NCI-H1092 (cell line): ENCODE data around the gene MAP7.
A peak's percentile ranks its signal among the peaks of the same experiment; 100 is the strongest.
"Not testable (repeated sequence)": the region's sequence is repeated elsewhere in the genome, so short reads cannot be mapped to it uniquely, and the experiment has no call there.

Source experiments
- DNase-seq: peaks from one replicate; lab custom pipeline; 2025; lab: John Stamatoyannopoulos, UW

The MAP7 gene

GRCh38 chr6:136468711-136469110 lies 81.5 kb downstream of the MAP7 start:
- DNase-seq, result no peak

GRCh38 chr6:136467186-136467585 lies 83.0 kb downstream of the MAP7 start:
- DNase-seq, result no peak

- peak; percentile 14 for DNase-seq
Observed at GRCh38 chr6:136466777-136467176, 83.4 kb downstream of the MAP7 start.

- DNase-seq, result no peak
Observed at GRCh38 chr6:136465766-136466303, 84.4 kb downstream of the MAP7 start.

- DNase-seq, result no peak
Observed at GRCh38 chr6:136464874-136465273, 85.3 kb downstream of the MAP7 start.

GRCh38 chr6:136464148-136464547 lies 86.1 kb downstream of the MAP7 start:
- no peak for DNase-seq

- DNase-seq, result no peak
Observed at GRCh38 chr6:136463743-136464142, 86.5 kb downstream of the MAP7 start.

- no peak for DNase-seq
Observed at GRCh38 chr6:136446579-136447187, 103.5 kb downstream of the MAP7 start.

- no peak for DNase-seq
Observed at GRCh38 chr6:136446145-136446544, 104.1 kb downstream of the MAP7 start.

GRCh38 chr6:136445063-136445462 lies 105.2 kb downstream of the MAP7 start:
- DNase-seq, result no peak

GRCh38 chr6:136440203-136440602 lies 110.0 kb downstream of the MAP7 start:
- no peak for DNase-seq

- no peak for DNase-seq
Observed at GRCh38 chr6:136439514-136440190, 110.6 kb downstream of the MAP7 start.

- no peak for DNase-seq
Observed at GRCh38 chr6:136438441-136438840, 111.8 kb downstream of the MAP7 start.

- DNase-seq, result no peak
Observed at GRCh38 chr6:136437246-136437645, 113.0 kb downstream of the MAP7 start.

- no peak for DNase-seq
Observed at GRCh38 chr6:136435101-136435500, 115.1 kb downstream of the MAP7 start.

GRCh38 chr6:136431306-136431705 lies 118.9 kb downstream of the MAP7 start:
- DNase-seq, result not testable (repeated sequence)

GRCh38 chr6:136429264-136430065 lies 120.8 kb downstream of the MAP7 start:
- DNase-seq, result no peak

- no peak for DNase-seq
Observed at GRCh38 chr6:136427378-136427717, 122.9 kb downstream of the MAP7 start.

- DNase-seq, result no peak
Observed at GRCh38 chr6:136426627-136427377, 123.4 kb downstream of the MAP7 start.

GRCh38 chr6:136425793-136426192 lies 124.4 kb downstream of the MAP7 start:
- no peak for DNase-seq

GRCh38 chr6:136424901-136425300 lies 125.3 kb downstream of the MAP7 start:
- no peak for DNase-seq

- DNase-seq, result no peak
Observed at GRCh38 chr6:136424450-136424849, 125.8 kb downstream of the MAP7 start.
